K562 (cell line): ENCODE measurements around the gene LAMA5. TPM values are rescaled to one million over a fixed set of nuclear protein-coding genes. Genes with fewer than 3 reads are reported as not detected.

Source experiments
- ATAC-seq: fragments of 200-7000 bp; cut with Tn5 transposase; 3 replicates; pipeline ENCODE4 v1.9.1; 2020; ENCODE audit warnings: moderate library complexity
- BruUV-seq: library from RNA; stranded (reverse); fragments of 400-500 nt; replicated peaks from 2 replicates; lab custom pipeline; 2021; lab: Mats Ljungman, UMichigan
- CTCF ChIA-PET: fragments of 300-600 bp; formaldehyde crosslinking; extraction: SDS; loops from one replicate; lab custom pipeline; 2021; ENCODE audit warnings: low intra/inter-chr PET ratio; lab: Yijun Ruan, JAX
- POLR2A ChIA-PET: fragments of 300-600, 350-650 bp; sonication (Branson Sonifier 250); formaldehyde crosslinking; extraction: SDS; loops from one replicate; lab custom pipeline; 2021; ENCODE audit warnings: antibody characterized with exemption, inconsistent platforms; lab: Yijun Ruan, JAX
- DNase-seq, 4 experiments: peaks; one replicate each; pipeline versions ENCODE4 v3.0.0 to v3.0.0-alpha.2; 2011 to 2018; ENCODE audit warnings: low spot score in 3 of 4, mixed read lengths in 3 of 4; ENCODE audit errors: extremely low read depth in 1 of 4
- FAIRE-seq: peaks from 2 replicates; lab custom pipeline; 2011; peaks lifted over from hg19 to GRCh38; lab: Jason Lieb, UNC
- H2AFZ ChIP-seq: 2 replicates; pipeline ENCODE4 v1.6.0; 2011; ENCODE audit warnings: low read depth, low read length, control low read depth, inconsistent platforms
- H3K27ac ChIP-seq: fragments of 200-600 bp; 3 replicates; pipeline ENCODE4 v1.8.0; 2011; ENCODE audit warnings: low read depth, mild to moderate bottlenecking, control low read depth, inconsistent platforms, low read length, moderate library complexity, mixed read lengths; ENCODE audit errors: extremely low read depth
- H3K27me3 ChIP-seq, 2 experiments: fragments of 300-600 bp in 1 of 2; 2 replicates in 1 of 2; 3 replicates in 1 of 2; pipeline versions ENCODE4 v1.6.0 to v1.8.0; 2011; ENCODE audit warnings: inconsistent platforms in 2 of 2, low read length in 2 of 2, mild to moderate bottlenecking in 1 of 2, mixed read lengths in 1 of 2, moderate library complexity in 1 of 2; ENCODE audit not compliant: control insufficient read depth in 2 of 2, insufficient read depth in 2 of 2
- H3K36me3 ChIP-seq: fragments of 300-600 bp; 3 replicates; pipeline ENCODE4 v1.8.0; 2011; ENCODE audit warnings: mild to moderate bottlenecking, low read length, inconsistent platforms; ENCODE audit not compliant: control insufficient read depth, insufficient read depth
- H3K4me1 ChIP-seq, 2 experiments: fragments of 200-600 bp in 1 of 2; replicated peaks in 1 of 2; 2 replicates in 1 of 2; 3 replicates in 1 of 2; pipeline versions ENCODE4 v1.5.1 to v1.8.0; 2011; ENCODE audit warnings: inconsistent platforms in 2 of 2, low read length in 2 of 2, mild to moderate bottlenecking in 1 of 2, mixed read lengths in 1 of 2, moderate library complexity in 1 of 2; ENCODE audit not compliant: control insufficient read depth in 2 of 2, insufficient read depth in 2 of 2
- H3K4me2 ChIP-seq: 2 replicates; pipeline ENCODE4 v1.6.1; 2011; ENCODE audit warnings: low read length, control low read depth, inconsistent platforms, mixed read lengths; ENCODE audit not compliant: insufficient read depth
- H3K4me3 ChIP-seq: fragments of 200-600 bp; sonication (generic), shearing (Covaris generic); 2 replicates; pipeline ENCODE4 v1.5.1; 2016; ENCODE audit warnings: control low read depth, inconsistent platforms
- H3K79me2 ChIP-seq: fragments of 200-600 bp; 3 replicates; pipeline ENCODE4 v1.8.0; 2011; ENCODE audit warnings: low read length, inconsistent platforms; ENCODE audit not compliant: control insufficient read depth, insufficient read depth
- H3K9ac ChIP-seq, 2 experiments: 2 replicates each; pipeline versions ENCODE4 v1.6.0 to v1.6.1; 2011; ENCODE audit warnings: low read depth in 2 of 2, low read length in 2 of 2, control low read depth in 1 of 2, inconsistent platforms in 1 of 2, mild to moderate bottlenecking in 1 of 2, mixed read lengths in 1 of 2; ENCODE audit not compliant: insufficient read depth in 1 of 2
- H3K9me1 ChIP-seq: one replicate; pipeline ENCODE4 v1.6.0; 2011; ENCODE audit warnings: inconsistent platforms, mild to moderate bottlenecking, low read length, moderate library complexity; ENCODE audit not compliant: control insufficient read depth, insufficient read depth
- H3K9me3 ChIP-seq: replicated peaks from 2 replicates; pipeline ENCODE4 v1.5.1; 2011; ENCODE audit warnings: low read depth, low read length, inconsistent platforms; ENCODE audit not compliant: control insufficient read depth, insufficient read depth
- H4K20me1 ChIP-seq: replicated peaks from 2 replicates; pipeline ENCODE4 v1.6.1; 2011; ENCODE audit warnings: low read length, inconsistent platforms, mixed read lengths; ENCODE audit not compliant: control insufficient read depth, insufficient read depth
- HDAC3 ChIP-seq: fragments of 450-650 bp; IDR thresholded peaks from 2 replicates; pipeline ENCODE4 v1.6.1; 2018; ENCODE audit warnings: borderline replicate concordance, mild to moderate bottlenecking, moderate library complexity; ENCODE audit not compliant: partially characterized antibody
- HDAC6 ChIP-seq: IDR thresholded peaks from 2 replicates; pipeline ENCODE4 v1.6.1; 2012; ENCODE audit warnings: low read depth, mild to moderate bottlenecking, control low read depth, inconsistent platforms, low read length, moderate library complexity
- MEIS2 ChIP-seq: fragments of 450-650 bp; IDR thresholded peaks from 2 replicates; pipeline ENCODE4 v1.6.1; 2014; ENCODE audit warnings: mild to moderate bottlenecking; ENCODE audit not compliant: partially characterized antibody
- NFIC ChIP-seq: fragments of 450-650 bp; IDR thresholded peaks from 2 replicates; pipeline ENCODE4 v1.6.1; 2017; ENCODE audit warnings: mild to moderate bottlenecking, inconsistent platforms
- NR1H2 ChIP-seq: sonication (generic); formaldehyde crosslinking; IDR thresholded peaks from 2 replicates; pipeline ENCODE4 v1.4.0; 2020; ENCODE audit warnings: mild to moderate bottlenecking, missing genetic modification reagents
- XRCC3 ChIP-seq: fragments of 450-650 bp; IDR thresholded peaks from 2 replicates; pipeline ENCODE4 v1.6.1; 2017; ENCODE audit warnings: mild to moderate bottlenecking, moderate library complexity
- ZNF232 ChIP-seq: sonication (generic); formaldehyde crosslinking; IDR thresholded peaks from 2 replicates; pipeline ENCODE4 v1.8.0; 2022; ENCODE audit warnings: mild to moderate bottlenecking, missing genetic modification reagents
- ZNF551 ChIP-seq: fragments of 250-450 bp; sonication (Bioruptor Pico); IDR thresholded peaks from 2 replicates; pipeline ENCODE4 v1.5.0; 2021; ENCODE audit warnings: mild to moderate bottlenecking, moderate library complexity
- ZNF77 ChIP-seq: fragments of 250-450 bp; sonication (Bioruptor Pico); IDR thresholded peaks from 2 replicates; pipeline ENCODE4 v1.5.0; 2020
- WGBS: fragments of 100-300 bp; shearing (Covaris generic); methylation state at CpG from one replicate; pipeline ENCODE4 v1.1.6; 2016; ENCODE audit warnings: low coverage, mixed read lengths; ENCODE audit not compliant: insufficient coverage; ENCODE audit errors: missing lambda C conversion rate; 5-methylcytosine and 5-hydroxymethylcytosine counted together
- in situ Hi-C: fragments of 300-500 bp; cut with MboI; formaldehyde crosslinking; loops from 4 replicates; pipeline ENCODE4 v1.15.0; 2018; ENCODE audit warnings: inconsistent platforms, mixed read lengths
- intact Hi-C: fragments of 100-400 bp; cut with micrococcal nuclease; formaldehyde crosslinking; loops from 2 replicates; pipeline ENCODE4 v1.14.2; 2022
- polyA plus RNA-seq, 8 experiments: library from polyadenylated mRNA; depleted of rRNA in 4 of 8; stranded (reverse) in 5 of 8; unstranded in 3 of 8; fragments of >200 nt; fragmentation: Nextera tagmentation in 2 of 8; fragmentation: Illumina TruSeq in 1 of 8; extraction: Ambion mirVana in 2 of 8; extraction: Trizol in 1 of 8; gene quantifications; 2 replicates each; pipeline versions ENCODE4 v1.2.1 to v1.2.3, GENCODE V29; 2011 to 2014; ENCODE audit warnings: inconsistent platforms in 1 of 8, missing spikeins in 1 of 8
- total RNA-seq, 7 experiments: library from RNA; depleted of rRNA in 6 of 7; stranded (reverse); fragments of >200 nt in 6 of 7; fragmentation: Illumina TruSeq in 2 of 7; extraction: Trizol in 2 of 7; gene quantifications; 2 replicates each; pipeline versions ENCODE4 v1.2.1 to v1.2.3, GENCODE V29; 2011 to 2021; ENCODE audit warnings: low replicate concordance in 1 of 7
- TF ChIP-seq, protein P1 (sequence below): fragments of 450-650 bp; IDR thresholded peaks from 2 replicates; pipeline ENCODE4 v1.6.1; 2017; ENCODE audit warnings: antibody characterized with exemption
- TF ChIP-seq, protein P2 (sequence below): fragments of 450-650 bp; formaldehyde crosslinking; IDR thresholded peaks from 2 replicates; pipeline ENCODE4 v1.4.0; 2020; ENCODE audit warnings: mild to moderate bottlenecking

The LAMA5 gene
- total and polyA plus RNA-seq, 9 of the 15 experiments (the other 6 are each of a cell fraction or from before 2014, with no cell fraction given), result 0.31 to 101 (median 7.8) TPM

GRCh38 chr20:62313021-62313420 lies 54.1 kb downstream of the LAMA5 start:
- no peaks in the 10 kb centered on the region for H3K27me3 ChIP-seq
- no peak overlapping the region for H3K4me2 ChIP-seq
- no peak overlapping the region for H3K4me3 ChIP-seq
- no peaks in the 10 kb centered on the region for H4K20me1 ChIP-seq
- no peaks in the 10 kb centered on the region for H3K79me2 ChIP-seq
- ATAC-seq (no peak), FAIRE-seq (no peak), DNase-seq (no peak)
- peaks cover 92% of the 10 kb centered on the region for H3K36me3 ChIP-seq
- in situ Hi-C loops (no loop called here), intact Hi-C loops (no loop called here)
- no peak overlapping the region for H3K9ac ChIP-seq
- H3K27ac ChIP-seq, result no peak overlapping the region
- no peak overlapping the region for H2AFZ ChIP-seq
- no peaks in the 10 kb centered on the region for H3K9me1 ChIP-seq
- 97% methylated on average over 19 of the region's 26 CpGs for WGBS
- H3K4me1 ChIP-seq, result peaks cover 0 to 40% of the 10 kb centered on the region in 2 experiments; a peak in 2 of 5 replicates
- POLR2A ChIA-PET, result no interaction called here
- H3K9me3 ChIP-seq, result no peaks in the 10 kb centered on the region
- BruUV-seq, result no TSS peak
- TF ChIP-seq HDAC6 (no peak), ZNF551 (CRISPR knock-in tag) (no peak), NR1H2 (no peak), ZNF232 (CRISPR knock-in tag) (no peak), XRCC3 (no peak), HDAC3 (no peak), MEIS2 (no peak), ZNF77 (CRISPR knock-in tag) (no peak), NFIC (no peak)
- TF ChIP-seq, protein P1, sequence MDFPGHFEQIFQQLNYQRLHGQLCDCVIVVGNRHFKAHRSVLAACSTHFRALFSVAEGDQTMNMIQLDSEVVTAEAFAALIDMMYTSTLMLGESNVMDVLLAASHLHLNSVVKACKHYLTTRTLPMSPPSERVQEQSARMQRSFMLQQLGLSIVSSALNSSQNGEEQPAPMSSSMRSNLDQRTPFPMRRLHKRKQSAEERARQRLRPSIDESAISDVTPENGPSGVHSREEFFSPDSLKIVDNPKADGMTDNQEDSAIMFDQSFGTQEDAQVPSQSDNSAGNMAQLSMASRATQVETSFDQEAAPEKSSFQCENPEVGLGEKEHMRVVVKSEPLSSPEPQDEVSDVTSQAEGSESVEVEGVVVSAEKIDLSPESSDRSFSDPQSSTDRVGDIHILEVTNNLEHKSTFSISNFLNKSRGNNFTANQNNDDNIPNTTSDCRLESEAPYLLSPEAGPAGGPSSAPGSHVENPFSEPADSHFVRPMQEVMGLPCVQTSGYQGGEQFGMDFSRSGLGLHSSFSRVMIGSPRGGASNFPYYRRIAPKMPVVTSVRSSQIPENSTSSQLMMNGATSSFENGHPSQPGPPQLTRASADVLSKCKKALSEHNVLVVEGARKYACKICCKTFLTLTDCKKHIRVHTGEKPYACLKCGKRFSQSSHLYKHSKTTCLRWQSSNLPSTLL, result no peak
- TF ChIP-seq, protein P2, sequence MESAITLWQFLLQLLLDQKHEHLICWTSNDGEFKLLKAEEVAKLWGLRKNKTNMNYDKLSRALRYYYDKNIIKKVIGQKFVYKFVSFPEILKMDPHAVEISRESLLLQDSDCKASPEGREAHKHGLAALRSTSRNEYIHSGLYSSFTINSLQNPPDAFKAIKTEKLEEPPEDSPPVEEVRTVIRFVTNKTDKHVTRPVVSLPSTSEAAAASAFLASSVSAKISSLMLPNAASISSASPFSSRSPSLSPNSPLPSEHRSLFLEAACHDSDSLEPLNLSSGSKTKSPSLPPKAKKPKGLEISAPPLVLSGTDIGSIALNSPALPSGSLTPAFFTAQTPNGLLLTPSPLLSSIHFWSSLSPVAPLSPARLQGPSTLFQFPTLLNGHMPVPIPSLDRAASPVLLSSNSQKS, result no peak
- CTCF ChIA-PET, result no interaction called here
